AG04450 (cell line): ENCODE measurements around the gene E2F2. TPM values are rescaled to one million over a fixed set of nuclear protein-coding genes. Genes with fewer than 3 reads are reported as not detected.
A peak's percentile ranks its signal among the peaks of the same experiment; 100 is the strongest.

Experiments used
- CTCF ChIA-PET: fragments of 300-600, 350-600 bp; formaldehyde crosslinking; extraction: SDS; loops from one replicate; lab custom pipeline; 2022; ENCODE audit warnings: antibody characterized with exemption, inconsistent platforms; lab: Charles Lee
- POLR2A ChIA-PET: fragments of 350-600 bp; formaldehyde crosslinking; extraction: SDS; loops from one replicate; lab custom pipeline; 2021; ENCODE audit warnings: antibody characterized with exemption, inconsistent platforms; lab: Yijun Ruan, JAX
- DNase-seq: peaks from one replicate; pipeline ENCODE4 v3.0.0-alpha.2; 2011; ENCODE audit warnings: low read depth, low spot score
- H3K27ac ChIP-seq: one replicate; pipeline ENCODE4 v1.5.1; 2012; ENCODE audit warnings: low read depth, low read length, control low read depth
- H3K27me3 ChIP-seq: one replicate; pipeline ENCODE4 v1.6.0; 2012; ENCODE audit warnings: low read length; ENCODE audit not compliant: control insufficient read depth, insufficient read depth
- H3K4me3 ChIP-seq: 2 replicates; pipeline ENCODE4 v1.5.1; 2011; ENCODE audit warnings: mild to moderate bottlenecking, low read depth, low read length, control low read depth
- H3K9me3 ChIP-seq: 2 replicates; pipeline ENCODE4 v1.5.1; 2012; ENCODE audit warnings: low read length; ENCODE audit not compliant: control insufficient read depth, insufficient read depth
- CTCF ChIP-seq: IDR thresholded peaks from 2 replicates; pipeline ENCODE4 v1.5.1; 2011; ENCODE audit warnings: low read depth, low read length, control low read depth, inconsistent platforms
- polyA plus RNA-seq: library from polyadenylated mRNA; depleted of rRNA; stranded (reverse); fragments of >200 nt; gene quantifications from 2 replicates; pipeline ENCODE4 v1.2.3, GENCODE V29; 2011

Gene E2F2
- polyA plus RNA-seq, 1 experiment = 0.06 TPM

DNA sequence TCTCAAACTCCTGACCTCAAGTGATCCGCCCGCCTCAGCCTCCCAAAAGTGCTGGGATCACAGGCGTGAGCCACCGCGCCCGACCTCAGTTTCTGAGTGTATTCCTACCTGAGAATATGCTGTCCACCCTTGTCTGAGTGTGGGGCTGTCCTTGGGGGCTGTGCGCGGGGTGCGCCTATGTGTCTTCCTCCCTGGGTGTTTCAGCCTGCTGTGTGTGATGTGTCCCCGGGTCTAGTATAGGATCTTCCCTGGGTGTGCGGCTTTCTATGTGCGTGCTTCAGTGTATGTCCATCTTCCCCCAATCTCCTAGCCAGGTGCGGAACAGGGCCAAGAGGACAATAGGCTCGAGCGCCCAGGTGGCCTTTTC, 36.6 kb upstream of the E2F2 start:
- Histone ChIP-seq H3K9me3 (no peaks in the 10 kb centered on the region), H3K27ac (no peak overlapping the region), H3K4me3 (peak overlapping the region; percentile 58), H3K27me3 (no peaks in the 10 kb centered on the region)
- POLR2A ChIA-PET = interaction anchor here (1.0 kb wide), 1 partner anchor 124 kb away, joined by 4 read pairs; the partner anchor contains the start of gene RPL11
- CTCF ChIA-PET = interaction anchor here (1.3 kb wide), 1 partner anchor 67 kb away, joined by 4 read pairs; no protein-coding TSS in a partner anchor
- DNase-seq = no peak
- no peak for TF ChIP-seq CTCF

DNA sequence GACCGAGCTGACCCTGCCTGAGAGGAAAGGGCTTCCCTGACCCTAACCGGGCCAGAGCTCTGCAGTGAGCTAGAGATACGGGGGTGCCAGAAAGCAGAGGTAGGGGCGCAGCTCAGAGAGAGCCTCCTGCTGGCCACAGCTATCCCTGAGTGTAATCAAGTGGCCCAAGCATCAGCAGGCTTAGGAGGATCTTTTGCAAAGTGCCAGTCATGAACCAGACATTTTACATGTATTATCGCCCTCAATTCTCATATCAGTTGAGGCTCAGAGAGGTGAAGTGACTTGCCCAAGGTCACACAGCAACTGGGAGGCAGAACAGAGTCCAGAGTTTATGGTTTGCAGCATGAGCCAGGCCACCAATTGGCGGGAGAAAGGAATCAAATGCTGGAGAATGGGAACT, 35.3 kb upstream of the E2F2 start:
- Histone ChIP-seq H3K27ac (no peak overlapping the region), H3K9me3 (no peaks in the 10 kb centered on the region), H3K4me3 (no peak overlapping the region), H3K27me3 (no peaks in the 10 kb centered on the region)
- CTCF ChIA-PET = no interaction called here
- DNase-seq = no peak
- POLR2A ChIA-PET = no interaction called here
- peak; percentile 22; the same call in 1 of the 2 replicates for TF ChIP-seq CTCF

GRCh38 chr1:23565776-23566175, 34.7 kb upstream of the E2F2 start:
- no peaks in the 10 kb centered on the region for H3K9me3 ChIP-seq
- no peak overlapping the region for H3K27ac ChIP-seq
- no peak for TF ChIP-seq CTCF
- no peak for DNase-seq
- ChIA-PET CTCF (interaction anchor here (3.2 kb wide), 1 partner anchor 69 kb away, joined by 11 read pairs; no protein-coding TSS in a partner anchor), POLR2A (no interaction called here)
- no peak overlapping the region for H3K4me3 ChIP-seq
- no peaks in the 10 kb centered on the region for H3K27me3 ChIP-seq

GRCh38 chr1:23564529-23565122, 33.6 kb upstream of the E2F2 start:
- Histone ChIP-seq H3K4me3 (no peak overlapping the region), H3K27ac (peak overlapping the region; percentile 21), H3K27me3 (no peaks in the 10 kb centered on the region), H3K9me3 (no peaks in the 10 kb centered on the region)
- DNase-seq = no peak
- CTCF ChIA-PET = interaction anchor here (0.6 to 3.2 kb wide), 6 partner anchors 10 to 181 kb away, joined by 3 to 11 read pairs (median 6); no protein-coding TSS in a partner anchor
- POLR2A ChIA-PET = no interaction called here
- no peak for TF ChIP-seq CTCF

- CTCF ChIA-PET = interaction anchor here (0.8 to 3.2 kb wide), 4 partner anchors 9 to 73 kb away, joined by 3 to 11 read pairs (median 8); no protein-coding TSS in a partner anchor
- no peaks in the 10 kb centered on the region for H3K27me3 ChIP-seq
- no peak overlapping the region for H3K27ac ChIP-seq
- no peaks in the 10 kb centered on the region; the same call in 1 of the 2 replicates for H3K9me3 ChIP-seq
- POLR2A ChIA-PET = no interaction called here
- no peak for DNase-seq
- no peak overlapping the region for H3K4me3 ChIP-seq
- TF ChIP-seq CTCF = no peak
Measured at GRCh38 chr1:23563755-23564374, 32.8 kb upstream of the E2F2 start.
